Naive B cell (primary cell): ENCODE data around the gene PRKCE. TPM values are rescaled to one million over a fixed set of nuclear protein-coding genes. Genes with fewer than 3 reads are reported as not detected.

Source experiments
- ATAC-seq, 2 donors: fragments of 150-1000 bp; cut with Tn5 transposase; 2 replicates each; pipeline ENCODE4 v1.10.0; 2021; ENCODE audit warnings: low read depth in 2 of 2, mild to moderate bottlenecking in 2 of 2, moderate library complexity in 2 of 2
- DNase-seq: peaks from one replicate; pipeline ENCODE4 v3.0.0; 2022
- H3K27ac Mint-ChIP-seq, 6 donors: one replicate each; pipeline ENCODE4 v1.8.0; 2020 to 2022; ENCODE audit warnings: mild to moderate bottlenecking in 6 of 6, mixed read lengths in 6 of 6, moderate library complexity in 5 of 6, inconsistent platforms in 2 of 6
- H3K27me3 Mint-ChIP-seq, 3 donors: one replicate each; pipeline ENCODE4 v1.8.0; 2021 to 2022; ENCODE audit warnings: mixed read lengths in 3 of 3, mild to moderate bottlenecking in 1 of 3
- H3K36me3 Mint-ChIP-seq, 2 donors: one replicate each; pipeline ENCODE4 v1.8.0; 2020 to 2022; ENCODE audit warnings: mixed read lengths in 2 of 2, inconsistent platforms in 1 of 2, mild to moderate bottlenecking in 1 of 2
- H3K4me1 Mint-ChIP-seq, 3 donors: one replicate each; pipeline ENCODE4 v1.8.0; 2020 to 2022; ENCODE audit warnings: mixed read lengths in 3 of 3, inconsistent platforms in 1 of 3, mild to moderate bottlenecking in 1 of 3, moderate library complexity in 1 of 3
- H3K4me3 Mint-ChIP-seq, 8 donors: one replicate each; pipeline ENCODE4 v1.8.0; 2020 to 2022; ENCODE audit warnings: mild to moderate bottlenecking in 8 of 8, mixed read lengths in 8 of 8, moderate library complexity in 8 of 8, inconsistent platforms in 2 of 8
- H3K9me3 Mint-ChIP-seq, 7 donors: one replicate each; pipeline ENCODE4 v1.8.0; 2020 to 2022; ENCODE audit warnings: mixed read lengths in 7 of 7, mild to moderate bottlenecking in 5 of 7, inconsistent platforms in 2 of 7, moderate library complexity in 1 of 7
- polyA plus RNA-seq, 6 donors: library from polyadenylated mRNA; unstranded; fragments of 300-500 nt; fragmentation: Illumina TruSeq; gene quantifications; one replicate each; pipeline ENCODE4 v1.2.3, GENCODE V29; 2021; ENCODE audit warnings: low read depth in 6 of 6

Gene PRKCE
- polyA plus RNA-seq, 6 donors from 2014 or later: 14.8 to 33.3 (median 23.2) TPM

GRCh38 chr2:45834372-45834771 lies 182.9 kb downstream of the PRKCE start:
- H3K27ac Mint-ChIP-seq: peak overlapping the region; percentile 26 to 87 (median 72)
- peaks cover 10 to 19% of the 10 kb centered on the region in 2 donors for H3K36me3 Mint-ChIP-seq
- peaks cover 10 to 20% (median 18%) of the 10 kb centered on the region in 7 donors for H3K9me3 Mint-ChIP-seq
- peak overlapping the region in 5 of 8 donors; percentile 32 to 80 (median 39) for H3K4me3 Mint-ChIP-seq
- DNase-seq (no peak), ATAC-seq (no peak)
- no peaks in the 10 kb centered on the region for H3K27me3 Mint-ChIP-seq
- peaks cover 58 to 79% (median 77%) of the 10 kb centered on the region in 3 donors for H3K4me1 Mint-ChIP-seq

GRCh38 chr2:45834858-45835257 lies 183.4 kb downstream of the PRKCE start:
- ATAC-seq: no peak
- peaks cover 10 to 17% (median 16%) of the 10 kb centered on the region in 7 donors for H3K9me3 Mint-ChIP-seq
- peaks cover 62 to 84% (median 82%) of the 10 kb centered on the region in 3 donors for H3K4me1 Mint-ChIP-seq
- peaks cover 10 to 17% of the 10 kb centered on the region in 2 donors for H3K36me3 Mint-ChIP-seq
- H3K27me3 Mint-ChIP-seq: no peaks in the 10 kb centered on the region
- peak overlapping the region; percentile 26 to 87 (median 72) for H3K27ac Mint-ChIP-seq
- no peak for DNase-seq
- H3K4me3 Mint-ChIP-seq: peak overlapping the region in 5 of 8 donors; percentile 11 to 80 (median 38)

- Mint-ChIP-seq H3K4me1 (peaks cover 68 to 94% (median 89%) of the 10 kb centered on the region in 3 donors), H3K4me3 (peak overlapping the region; percentile 25 to 88 (median 82)), H3K36me3 (peaks cover 0 to 3% of the 10 kb centered on the region in 2 donors), H3K27ac (peak overlapping the region; percentile 80 to 99 (median 90)), H3K9me3 (peaks cover 1 to 3% (median 2%) of the 10 kb centered on the region in 7 donors), H3K27me3 (no peaks in the 10 kb centered on the region)
- DNase-seq: no peak
- peak; percentile 17 to 29 for ATAC-seq
Observed at GRCh38 chr2:45836316-45836715, 184.8 kb downstream of the PRKCE start.

- Mint-ChIP-seq H3K4me3 (peak overlapping the region; percentile 25 to 88 (median 82)), H3K36me3 (no peaks in the 10 kb centered on the region), H3K27ac (peak overlapping the region; percentile 80 to 99 (median 90)), H3K4me1 (peaks cover 70 to 95% (median 91%) of the 10 kb centered on the region in 3 donors), H3K27me3 (no peaks in the 10 kb centered on the region), H3K9me3 (no peaks in the 10 kb centered on the region)
- DNase-seq: peak; percentile 62
- peak; percentile 78 for ATAC-seq
Observed at GRCh38 chr2:45836740-45837139, 185.3 kb downstream of the PRKCE start.

GRCh38 chr2:45837812-45838341 lies 186.4 kb downstream of the PRKCE start:
- H3K4me3 Mint-ChIP-seq: peak overlapping the region; percentile 20 to 85 (median 68)

GRCh38 chr2:45839508-45840251 lies 188.2 kb downstream of the PRKCE start:
- no peak for ATAC-seq
- H3K4me3 Mint-ChIP-seq: peak overlapping the region in 1 of 8 donors; percentile 53
- H3K9me3 Mint-ChIP-seq: no peaks in the 10 kb centered on the region
- no peaks in the 10 kb centered on the region for H3K27me3 Mint-ChIP-seq
- peak overlapping the region in 2 of 6 donors; percentile 78 to 85 for H3K27ac Mint-ChIP-seq
- DNase-seq: no peak
- peaks cover 78 to 100% (median 98%) of the 10 kb centered on the region in 3 donors for H3K4me1 Mint-ChIP-seq
- no peaks in the 10 kb centered on the region for H3K36me3 Mint-ChIP-seq

More at GRCh38 chr2:45837812-45838341, 186.4 kb downstream of the PRKCE start:
- Mint-ChIP-seq H3K36me3 (no peaks in the 10 kb centered on the region), H3K4me1 (peaks cover 80 to 100% (median 100%) of the 10 kb centered on the region in 3 donors), H3K27ac (peak overlapping the region in 3 of 6 donors; percentile 51 to 99 (median 87)), H3K27me3 (no peaks in the 10 kb centered on the region), H3K9me3 (no peaks in the 10 kb centered on the region)
- ATAC-seq (no peak), DNase-seq (no peak)

GRCh38 chr2:45840481-45840880 lies 189.0 kb downstream of the PRKCE start:
- H3K36me3 Mint-ChIP-seq: no peaks in the 10 kb centered on the region
- H3K4me3 Mint-ChIP-seq: peak overlapping the region in 1 of 8 donors; percentile 21

GRCh38 chr2:45841752-45842407 lies 190.4 kb downstream of the PRKCE start:
- peak overlapping the region in 4 of 6 donors; percentile 7 to 78 (median 68) for H3K27ac Mint-ChIP-seq
- ATAC-seq (no peak), DNase-seq (no peak)
- peaks cover 71 to 89% (median 88%) of the 10 kb centered on the region in 3 donors for H3K4me1 Mint-ChIP-seq
- no peaks in the 10 kb centered on the region for H3K9me3 Mint-ChIP-seq
- H3K36me3 Mint-ChIP-seq: peaks cover 8 to 10% of the 10 kb centered on the region in 2 donors
- peak overlapping the region in 7 of 8 donors; percentile 21 to 78 (median 66) for H3K4me3 Mint-ChIP-seq
- H3K27me3 Mint-ChIP-seq: no peaks in the 10 kb centered on the region

More at GRCh38 chr2:45840481-45840880, 189.0 kb downstream of the PRKCE start:
- Mint-ChIP-seq H3K27ac (peak overlapping the region in 3 of 6 donors; percentile 27 to 78 (median 29)), H3K4me1 (peaks cover 79 to 95% (median 94%) of the 10 kb centered on the region in 3 donors), H3K27me3 (no peaks in the 10 kb centered on the region), H3K9me3 (no peaks in the 10 kb centered on the region)
- no peak for DNase-seq
- no peak for ATAC-seq

GRCh38 chr2:45843136-45843535 lies 191.7 kb downstream of the PRKCE start:
- Mint-ChIP-seq H3K27me3 (no peaks in the 10 kb centered on the region), H3K36me3 (peaks cover 8 to 10% of the 10 kb centered on the region in 2 donors), H3K27ac (peak overlapping the region; percentile 78 to 94 (median 81)), H3K9me3 (no peaks in the 10 kb centered on the region), H3K4me1 (peaks cover 61 to 81% (median 75%) of the 10 kb centered on the region in 3 donors), H3K4me3 (peak overlapping the region; percentile 34 to 84 (median 75))
- ATAC-seq: peak; percentile 95
- peak; percentile 60 for DNase-seq

GRCh38 chr2:45844796-45845457 lies 193.5 kb downstream of the PRKCE start:
- H3K36me3 Mint-ChIP-seq: peaks cover 16 to 22% of the 10 kb centered on the region in 2 donors
- no peak overlapping the region for H3K4me3 Mint-ChIP-seq
- no peaks in the 10 kb centered on the region for H3K27me3 Mint-ChIP-seq
- H3K9me3 Mint-ChIP-seq: no peaks in the 10 kb centered on the region
- H3K4me1 Mint-ChIP-seq: peaks cover 60 to 73% (median 69%) of the 10 kb centered on the region in 3 donors
- DNase-seq: no peak
- no peak for ATAC-seq
- peak overlapping the region in 1 of 6 donors; percentile 68 for H3K27ac Mint-ChIP-seq

- Mint-ChIP-seq H3K27ac (no peak overlapping the region), H3K9me3 (no peaks in the 10 kb centered on the region), H3K27me3 (no peaks in the 10 kb centered on the region), H3K4me1 (peaks cover 62 to 71% (median 69%) of the 10 kb centered on the region in 3 donors), H3K36me3 (peaks cover 16 to 22% of the 10 kb centered on the region in 2 donors), H3K4me3 (no peak overlapping the region)
- ATAC-seq: no peak
- DNase-seq: no peak
Observed at GRCh38 chr2:45845566-45845965, 194.1 kb downstream of the PRKCE start.

- DNase-seq: no peak
- Mint-ChIP-seq H3K36me3 (peaks cover 22 to 25% of the 10 kb centered on the region in 2 donors), H3K4me3 (no peak overlapping the region), H3K27ac (peak overlapping the region in 2 of 6 donors; percentile 53 to 95), H3K27me3 (no peaks in the 10 kb centered on the region), H3K4me1 (peaks cover 49 to 63% (median 53%) of the 10 kb centered on the region in 3 donors), H3K9me3 (no peaks in the 10 kb centered on the region)
- no peak for ATAC-seq
Observed at GRCh38 chr2:45849491-45850283, 198.2 kb downstream of the PRKCE start.
